Esophagus squamous epithelium (tissue), 5 donors: ENCODE data around the gene DNER. TPM values are rescaled to one million over a fixed set of nuclear protein-coding genes. Genes with fewer than 3 reads are reported as not detected.

Source experiments
- DNase-seq: peaks from one replicate; lab custom pipeline; 2025; lab: John Stamatoyannopoulos, UW
- H3K27ac ChIP-seq, 4 donors: fragments of 200-600 bp; sonication (generic); one replicate each; pipeline ENCODE4 v1.5.1; 2016 to 2019; ENCODE audit warnings: mild to moderate bottlenecking in 1 of 4
- H3K27me3 ChIP-seq, 4 donors: fragments of 200-600 bp; sonication (generic); 1 replicate in 3 of 4; 2 replicates in 1 of 4; pipeline versions ENCODE4 v1.5.1 to v1.6.0; 2017 to 2021; ENCODE audit warnings: antibody characterized with exemption in 1 of 4
- H3K36me3 ChIP-seq, 3 donors: fragments of 200-600 bp; sonication (generic); one replicate each; pipeline ENCODE4 v1.5.1; 2016 to 2019
- H3K4me1 ChIP-seq, 3 donors: fragments of 200-600 bp; sonication (generic); one replicate each; pipeline ENCODE4 v1.5.1; 2017 to 2019
- H3K4me3 ChIP-seq, 4 donors: fragments of 200-600 bp; sonication (generic); 1 replicate in 3 of 4; 2 replicates in 1 of 4; pipeline ENCODE4 v1.5.1; 2016 to 2019; ENCODE audit warnings: mild to moderate bottlenecking in 2 of 4, moderate library complexity in 1 of 4
- H3K9me3 ChIP-seq, 3 donors: fragments of 200-600 bp; sonication (generic); one replicate each; pipeline ENCODE4 v1.5.1; 2016 to 2019
- CTCF ChIP-seq, 6 experiments: fragments of 450-650 bp in 4 of 6; fragments of 200-600 bp in 2 of 6; sonication (generic) in 2 of 6; IDR thresholded peaks; one replicate each; pipeline ENCODE4 v1.5.1; 2016 to 2019; ENCODE audit warnings: antibody characterized with exemption in 6 of 6, mild to moderate bottlenecking in 4 of 6, moderate library complexity in 4 of 6
- POLR2A ChIP-seq, 4 donors: fragments of 450-650 bp; IDR thresholded peaks; one replicate each; pipeline ENCODE4 v1.6.1; 2017; ENCODE audit warnings: antibody characterized with exemption in 4 of 4, mild to moderate bottlenecking in 4 of 4, moderate library complexity in 3 of 4
- WGBS, 2 donors: methylation state at CpG; one replicate each; pipeline ENCODE4 v1.1.5; 2018; 5-methylcytosine and 5-hydroxymethylcytosine counted together
- intact Hi-C: fragments of 100-400 bp; cut with DNase I; formaldehyde crosslinking; loops from one replicate; pipeline ENCODE4 v1.15.0; 2022
- total RNA-seq, 4 donors: library from RNA; depleted of rRNA; stranded (reverse); fragments of >200 nt; gene quantifications; one replicate each; pipeline ENCODE4 v1.1.0, GENCODE V29; 2016
- donor health status: DM: yes; HTN: yes; CAD: no.

Gene DNER
- total RNA-seq, 4 donors from 2014 or later: 0.27 to 2.5 (median 0.91) TPM

- H3K4me1 ChIP-seq: peaks cover 0 to 15% (median 5%) of the 10 kb centered on the region in 3 donors
- peaks cover 0 to 5% (median 0%) of the 10 kb centered on the region in 3 donors for H3K9me3 ChIP-seq
- TF ChIP-seq CTCF (IDR thresholded peaks at IDR 0.05): no peak
- TF ChIP-seq POLR2A (IDR thresholded peaks at IDR 0.05): no peak
- no peak for DNase-seq
- peaks cover 0 to 84% (median 0%) of the 10 kb centered on the region in 4 donors for H3K27me3 ChIP-seq
- H3K27ac ChIP-seq: no peak overlapping the region
- H3K36me3 ChIP-seq: no peaks in the 10 kb centered on the region
- H3K4me3 ChIP-seq: no peak overlapping the region
- 76 to 80% methylated on average over 3 of the region's 3 CpGs for WGBS, 2 donors
- intact Hi-C loops: no loop called here
Measured at GRCh38 chr2:229348128-229348527, 366.2 kb downstream of the DNER start.

- Histone ChIP-seq H3K36me3 (no peaks in the 10 kb centered on the region), H3K27me3 (peaks cover 0 to 86% (median 0%) of the 10 kb centered on the region in 4 donors), H3K27ac (no peak overlapping the region), H3K9me3 (peaks cover 0 to 5% (median 0%) of the 10 kb centered on the region in 3 donors), H3K4me3 (no peak overlapping the region), H3K4me1 (peaks cover 0 to 24% (median 5%) of the 10 kb centered on the region in 3 donors)
- intact Hi-C loops: no loop called here
- no peak for DNase-seq
- 45 to 64% methylated on average over 4 of the region's 4 CpGs for WGBS, 2 donors
- no peak for TF ChIP-seq CTCF (IDR thresholded peaks at IDR 0.05)
- TF ChIP-seq POLR2A (IDR thresholded peaks at IDR 0.05): no peak
Measured at GRCh38 chr2:229346816-229347540, 367.4 kb downstream of the DNER start.

- TF ChIP-seq CTCF (IDR thresholded peaks at IDR 0.05) (no peak), POLR2A (IDR thresholded peaks at IDR 0.05) (no peak)
- no peaks in the 10 kb centered on the region for H3K36me3 ChIP-seq
- H3K4me3 ChIP-seq: no peak overlapping the region
- H3K9me3 ChIP-seq: peaks cover 0 to 5% (median 0%) of the 10 kb centered on the region in 3 donors
- peak overlapping the region in 1 of 4 donors; percentile 14 for H3K27ac ChIP-seq
- no peak for DNase-seq
- H3K4me1 ChIP-seq: peaks cover 0 to 24% (median 5%) of the 10 kb centered on the region in 3 donors
- intact Hi-C loops: no loop called here
- 80 to 91% methylated on average over 4 of the region's 4 CpGs for WGBS, 2 donors
- H3K27me3 ChIP-seq: peaks cover 0 to 88% (median 0%) of the 10 kb centered on the region in 4 donors
Measured at GRCh38 chr2:229344955-229345354, 369.4 kb downstream of the DNER start.

GRCh38 chr2:229344151-229344551 lies 370.2 kb downstream of the DNER start:
- Histone ChIP-seq H3K4me3 (no peak overlapping the region), H3K27me3 (peaks cover 0 to 89% (median 0%) of the 10 kb centered on the region in 4 donors), H3K9me3 (no peaks in the 10 kb centered on the region), H3K27ac (peak overlapping the region; percentile 4 to 48 (median 14)), H3K36me3 (no peaks in the 10 kb centered on the region), H3K4me1 (peaks cover 0 to 24% (median 5%) of the 10 kb centered on the region in 3 donors)
- WGBS, 2 donors: 30 to 52% methylated on average over 6 of the region's 6 CpGs
- TF ChIP-seq POLR2A (IDR thresholded peaks at IDR 0.05): no peak
- intact Hi-C loops: no loop called here
- DNase-seq: no peak

GRCh38 chr2:229343661-229344060 lies 370.7 kb downstream of the DNER start:
- H3K27me3 ChIP-seq: peaks cover 0 to 89% (median 0%) of the 10 kb centered on the region in 4 donors
- no peak for TF ChIP-seq POLR2A (IDR thresholded peaks at IDR 0.05)
- TF ChIP-seq CTCF (IDR thresholded peaks at IDR 0.05): no peak
- intact Hi-C loops: no loop called here
- H3K27ac ChIP-seq: peak overlapping the region in 3 of 4 donors; percentile 9 to 48 (median 14)
- no peak overlapping the region for H3K4me3 ChIP-seq
- no peaks in the 10 kb centered on the region for H3K36me3 ChIP-seq
- 49 to 63% methylated on average over 3 of the region's 3 CpGs for WGBS, 2 donors
- no peak for DNase-seq
- peaks cover 0 to 24% (median 5%) of the 10 kb centered on the region in 3 donors for H3K4me1 ChIP-seq
- no peaks in the 10 kb centered on the region for H3K9me3 ChIP-seq
